Right hindlimb (tissue), 1 donor: Measurements from ENCODE around the gene LRP2.

ENCODE experiments used
- DNase-seq: peaks from one replicate; pipeline ENCODE4 v3.0.0-alpha.2; 2018

Gene LRP2

DNA sequence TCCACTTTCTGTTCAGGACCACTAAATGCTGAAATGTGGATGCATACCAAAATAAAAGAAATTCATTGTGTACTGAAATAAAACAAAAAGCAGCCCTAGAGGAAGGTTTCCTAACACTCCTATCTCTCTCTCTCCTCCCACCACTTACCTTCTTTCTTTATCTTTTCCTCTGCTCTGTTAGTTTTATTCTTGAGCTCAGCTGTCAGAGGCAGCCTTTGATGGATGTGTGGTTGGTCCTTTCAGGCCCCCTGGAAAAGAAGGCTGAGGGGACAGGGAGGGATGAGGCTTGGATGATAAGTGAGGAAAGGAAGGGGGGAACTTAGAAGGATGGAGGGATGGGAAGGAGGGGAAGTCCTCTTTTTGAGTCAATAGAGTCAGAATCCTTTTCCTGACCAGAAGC lies 245.3 kb downstream of the LRP2 start:
- DNase-seq, result no peak

- DNase-seq, result no peak
Observed at GRCh38 chr2:169116327-169116726, 246.0 kb downstream of the LRP2 start.

DNA sequence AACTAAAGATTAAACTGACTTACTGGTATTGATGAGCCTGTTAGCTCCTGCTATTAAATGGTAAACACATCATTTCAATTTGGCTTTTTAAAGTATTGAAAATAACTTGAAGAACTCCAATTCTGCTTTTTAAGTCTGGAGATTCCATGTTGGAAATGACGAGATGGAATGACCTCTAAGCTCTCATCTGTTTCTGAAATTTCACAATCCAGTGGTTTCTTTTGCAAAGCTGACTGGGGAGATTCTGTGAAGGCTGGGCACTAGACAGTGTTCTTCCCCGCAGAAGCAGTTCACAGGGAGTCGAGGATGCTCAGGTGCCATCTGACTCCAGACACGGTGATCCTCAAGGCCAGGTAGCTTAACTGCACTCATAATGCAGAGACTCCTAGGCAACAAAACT lies 248.3 kb downstream of the LRP2 start:
- no peak for DNase-seq

DNA sequence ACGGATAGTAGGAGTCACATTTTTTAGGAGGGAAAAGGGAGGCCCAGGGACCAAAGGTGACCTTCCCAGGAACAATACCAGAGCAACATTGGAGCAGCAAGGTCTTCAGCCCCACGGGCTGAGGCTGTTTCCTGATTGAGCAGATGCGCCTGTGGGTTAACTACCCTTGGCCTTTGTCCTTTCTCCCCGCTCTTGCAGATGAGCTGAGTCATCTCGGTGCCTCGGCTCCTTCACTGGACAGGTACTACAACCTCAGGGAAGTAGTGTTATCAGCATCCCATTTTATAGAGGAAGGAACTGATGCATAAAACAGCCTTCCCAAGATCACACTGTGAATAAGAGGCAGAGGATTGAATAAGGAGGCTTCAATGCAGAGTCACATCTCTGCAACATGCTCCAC lies 249.5 kb downstream of the LRP2 start:
- DNase-seq, result no peak

GRCh38 chr2:169110916-169111315 lies 251.4 kb downstream of the LRP2 start:
- DNase-seq, result no peak

GRCh38 chr2:169110419-169110818 lies 251.9 kb downstream of the LRP2 start:
- no peak for DNase-seq

DNA sequence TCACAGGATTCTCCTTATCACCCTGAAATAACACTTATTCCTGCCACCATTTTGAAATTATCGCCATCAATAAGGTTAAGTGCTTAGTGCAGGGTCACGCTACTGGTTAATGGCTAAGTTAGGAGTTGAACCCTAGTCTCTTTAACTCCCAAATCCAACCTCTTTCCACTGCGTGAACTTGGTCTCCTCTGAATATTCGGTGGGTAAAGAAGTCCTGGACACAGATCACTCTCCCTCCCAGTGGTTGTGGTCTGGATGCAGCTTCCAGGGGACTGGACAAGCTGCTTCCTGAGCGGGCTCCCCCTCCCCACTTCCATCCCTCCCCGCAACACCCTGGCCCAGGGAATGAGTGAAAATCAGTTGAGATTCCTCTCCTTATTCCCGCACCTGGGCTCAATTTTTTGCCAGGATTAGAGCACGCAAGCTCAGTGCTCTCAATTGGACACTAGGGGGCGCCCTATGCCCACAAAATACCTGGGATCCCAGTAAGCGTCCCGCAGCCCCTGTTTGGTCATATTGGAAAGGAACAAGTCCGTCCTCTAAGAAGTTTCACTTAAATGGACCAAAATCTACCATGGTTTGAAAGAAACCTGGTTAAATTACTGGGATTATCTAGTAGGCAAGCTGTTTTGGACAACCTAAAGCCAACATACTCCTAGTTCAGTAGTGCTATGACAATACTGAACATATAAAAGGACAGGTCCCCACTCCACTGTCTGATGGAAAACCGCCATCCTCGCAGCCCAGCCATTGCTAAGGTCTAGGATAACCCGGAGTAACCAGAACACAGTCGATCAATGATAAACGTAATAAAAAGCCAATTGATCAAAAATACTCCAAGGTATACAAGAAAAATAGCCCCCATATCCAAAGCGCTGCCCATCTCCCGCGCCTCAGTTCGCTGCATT lies 252.6 kb downstream of the LRP2 start:
- peak; percentile 84 for DNase-seq

DNA sequence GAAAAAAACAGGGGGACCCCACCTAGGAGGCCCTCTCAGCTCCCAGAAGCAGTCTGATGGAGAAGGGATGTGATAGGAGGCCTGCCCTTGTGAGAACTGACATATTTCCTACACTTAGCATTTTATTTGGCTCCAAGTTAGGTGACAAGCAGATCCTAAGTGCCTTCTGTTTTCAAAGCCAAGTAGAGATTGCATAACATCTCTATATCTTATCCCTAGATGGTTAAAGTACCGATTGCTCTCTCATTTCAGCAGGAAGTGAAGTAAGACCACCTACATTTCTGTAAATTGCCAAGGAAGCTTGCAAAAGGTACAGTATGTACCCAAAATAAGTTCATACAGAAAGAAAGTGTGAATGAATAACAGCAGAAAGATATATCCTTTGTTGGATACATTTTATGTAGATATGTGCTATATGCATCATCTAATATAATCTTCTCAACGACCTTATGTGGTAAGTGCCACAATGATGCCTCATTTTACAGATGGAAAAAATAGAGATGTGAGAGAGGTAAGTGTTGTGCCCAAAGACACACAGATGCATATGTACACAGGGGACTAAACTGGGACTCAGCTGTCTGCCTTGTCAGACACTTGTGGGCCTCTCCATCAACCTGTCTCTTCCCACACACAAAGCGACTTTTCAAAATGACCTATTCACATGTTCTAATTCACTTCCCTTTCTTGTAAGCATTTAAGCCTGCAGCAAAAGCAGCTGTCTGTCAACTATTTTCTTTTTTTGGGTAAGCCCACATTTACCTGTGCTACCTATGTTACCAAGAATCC lies 254.0 kb downstream of the LRP2 start:
- no peak for DNase-seq

GRCh38 chr2:169107645-169108044 lies 254.7 kb downstream of the LRP2 start:
- no peak for DNase-seq

DNA sequence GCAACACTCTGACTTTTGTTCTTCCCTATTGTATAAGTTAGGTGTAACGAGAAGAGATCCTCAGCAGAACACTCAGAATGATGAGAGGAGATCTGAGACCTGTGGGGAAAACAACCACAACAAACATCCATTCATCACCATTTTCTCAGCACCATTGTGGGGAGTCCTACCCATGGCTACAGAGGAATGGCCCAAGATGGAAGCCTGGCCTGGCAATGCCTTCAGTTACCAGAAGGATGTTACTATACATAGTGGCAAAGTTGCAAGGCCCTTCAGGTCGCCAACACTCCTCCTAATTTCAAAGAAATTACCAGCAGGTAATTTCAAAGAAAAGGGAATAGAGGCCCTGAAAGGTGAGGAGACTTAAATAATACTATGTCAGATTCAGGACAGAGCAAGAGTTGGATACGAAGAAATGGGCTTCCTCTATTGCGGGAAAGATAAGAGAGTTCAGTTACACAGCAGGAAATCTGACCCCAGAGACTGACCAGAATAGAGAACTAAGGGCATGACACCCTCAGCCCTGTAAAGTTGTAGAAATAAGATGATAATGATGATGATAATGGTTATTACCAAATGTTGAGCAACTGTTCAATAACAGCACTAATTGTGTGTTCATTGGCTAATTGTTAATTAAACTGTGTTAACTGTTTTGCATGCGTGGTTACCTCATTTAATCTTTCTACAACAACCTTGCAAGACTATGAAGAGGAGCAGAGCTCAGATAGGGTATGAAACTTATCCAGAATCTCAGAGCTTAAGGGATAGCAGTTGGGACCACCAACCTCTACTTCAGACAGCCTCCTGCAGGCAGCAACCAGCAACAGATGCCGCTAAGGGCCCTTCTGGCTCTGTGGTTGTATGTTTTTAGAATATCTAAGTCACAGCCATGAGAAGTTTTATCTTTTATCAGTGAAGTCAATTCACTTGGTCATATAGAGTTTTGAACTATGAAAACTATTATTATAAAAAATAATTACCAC lies 255.5 kb downstream of the LRP2 start:
- no peak for DNase-seq

GRCh38 chr2:169106134-169106533 lies 256.2 kb downstream of the LRP2 start:
- DNase-seq, result no peak

DNA sequence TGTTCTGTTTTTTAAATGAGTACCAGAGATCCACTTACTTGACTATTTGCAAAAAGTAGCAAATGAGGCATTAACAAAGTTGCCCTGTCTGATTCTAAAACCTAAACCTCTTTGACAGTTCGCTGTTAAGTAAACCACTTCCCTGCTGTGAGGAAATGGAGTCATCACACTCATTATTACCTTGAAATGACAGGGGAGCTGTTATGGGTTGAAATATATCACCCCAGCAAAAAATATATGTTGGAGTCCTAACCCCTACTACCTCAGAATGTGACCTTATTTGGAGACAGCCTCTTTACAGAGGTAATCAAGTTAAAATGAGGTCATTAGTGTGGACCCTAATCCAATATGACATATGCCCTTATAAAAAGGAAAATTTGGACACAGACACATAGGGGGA lies 256.9 kb downstream of the LRP2 start:
- no peak for DNase-seq

DNA sequence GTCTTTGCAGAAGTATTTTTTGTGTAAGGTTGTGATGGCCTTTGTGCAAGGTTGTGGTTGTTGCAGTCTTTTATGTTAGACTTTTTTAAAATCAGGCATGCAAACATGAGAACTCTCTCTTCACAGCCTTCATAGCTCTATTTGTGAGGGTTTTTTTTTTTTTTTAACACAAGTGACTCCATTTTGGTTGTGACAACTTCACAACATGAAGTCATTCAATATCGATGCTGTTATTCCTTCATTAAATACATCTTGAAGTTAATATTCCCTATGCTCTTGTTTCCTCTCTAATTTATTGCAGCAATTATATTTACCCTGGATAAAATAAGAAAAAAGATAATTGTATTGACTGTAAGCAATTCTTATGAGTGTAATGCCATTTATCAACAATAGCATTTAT lies 257.5 kb downstream of the LRP2 start:
- DNase-seq, result no peak

GRCh38 chr2:169095621-169096105 lies 266.7 kb downstream of the LRP2 start:
- no peak for DNase-seq

DNA sequence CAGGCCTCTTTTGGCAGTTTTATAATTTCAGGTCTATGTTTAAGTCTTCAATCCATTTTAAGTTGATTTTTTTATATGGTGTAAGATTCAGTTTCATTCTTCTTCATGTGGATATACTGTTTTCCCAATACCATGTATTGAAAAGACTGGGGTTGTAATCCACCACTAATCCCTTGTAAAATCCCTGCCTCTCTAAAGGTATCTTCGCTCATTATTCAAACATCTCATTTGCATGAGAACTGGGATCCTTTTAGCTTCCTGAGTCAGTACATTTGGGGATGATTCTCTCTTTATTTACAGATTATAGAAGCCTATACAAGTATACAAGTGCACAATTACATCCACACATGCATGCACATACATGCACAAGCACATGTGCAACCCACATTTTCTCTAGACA lies 267.7 kb downstream of the LRP2 start:
- DNase-seq, result no peak

- DNase-seq, result no peak
Observed at GRCh38 chr2:169093535-169093934, 268.8 kb downstream of the LRP2 start.

GRCh38 chr2:169091761-169092519 lies 270.4 kb downstream of the LRP2 start:
- DNase-seq, result no peak

DNA sequence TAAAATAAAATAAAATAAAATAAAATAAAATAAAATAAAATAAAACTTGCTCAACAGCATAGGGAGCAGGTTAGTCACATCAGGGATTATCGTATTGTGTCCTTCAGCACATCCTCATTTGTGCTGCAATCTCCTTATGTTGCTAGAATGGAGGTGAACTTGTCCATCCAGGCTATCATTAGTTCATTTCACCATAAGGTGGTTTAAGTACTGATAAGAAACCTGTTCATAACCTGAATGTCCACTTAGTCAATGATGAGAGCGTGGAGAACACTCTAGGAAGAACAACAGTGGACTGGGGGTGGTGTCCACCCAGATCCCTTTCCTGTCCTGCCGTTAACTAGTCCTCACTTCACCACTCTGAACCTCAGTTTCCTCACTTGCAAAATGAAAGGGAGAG lies 271.1 kb downstream of the LRP2 start:
- no peak for DNase-seq

GRCh38 chr2:169090133-169090820 lies 272.1 kb downstream of the LRP2 start:
- no peak for DNase-seq

DNA sequence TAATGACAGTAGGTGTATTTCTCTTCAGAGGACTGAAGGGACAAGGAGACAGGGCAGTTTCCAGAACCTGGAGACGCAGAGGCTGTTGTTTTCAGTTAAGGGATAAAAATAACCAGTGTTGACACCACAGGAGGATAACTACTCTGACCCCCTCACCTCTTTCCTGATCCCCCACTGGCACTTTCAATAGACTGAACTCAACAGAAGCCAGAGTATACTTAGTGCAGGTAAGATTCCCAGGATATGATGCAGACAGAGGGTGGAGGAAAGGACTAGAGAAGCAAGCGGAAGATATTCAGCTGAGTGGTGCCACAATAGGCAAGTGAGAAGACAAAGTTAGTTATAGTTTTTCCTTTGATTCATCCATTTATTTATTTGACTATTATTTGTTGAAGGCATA lies 273.2 kb downstream of the LRP2 start:
- DNase-seq, result no peak

DNA sequence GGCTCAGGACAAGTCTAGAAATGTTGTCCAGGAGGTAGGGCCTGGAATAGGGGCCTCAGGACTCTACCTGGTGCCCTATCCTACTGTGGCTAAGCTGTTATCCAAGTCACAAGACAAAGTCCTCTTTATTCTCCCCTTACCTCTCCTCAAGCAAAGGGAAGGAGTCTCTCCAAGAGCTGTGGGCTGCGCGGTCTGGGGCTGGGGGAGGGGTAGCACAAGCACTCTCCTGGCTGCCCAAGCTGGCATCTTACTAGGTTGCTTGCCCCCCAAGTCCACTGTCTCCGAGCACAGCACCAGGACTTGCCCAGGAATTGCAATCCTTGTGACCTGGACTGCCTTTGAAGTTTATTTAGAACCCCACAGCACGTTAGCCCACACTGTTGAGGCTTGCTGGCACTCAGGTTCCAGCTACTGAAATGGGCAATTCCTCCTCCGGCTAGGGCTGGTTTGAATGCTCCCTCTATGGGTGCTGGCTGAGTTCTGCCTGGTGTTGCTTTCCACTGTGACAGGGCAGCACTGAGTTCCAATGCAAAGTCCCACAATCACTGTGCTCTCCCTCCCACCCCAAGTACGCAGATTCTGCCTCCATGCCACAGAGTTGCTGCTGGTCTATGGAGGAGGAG lies 274.5 kb downstream of the LRP2 start:
- no peak for DNase-seq
